Stimulated activated CD8-positive, alpha-beta memory T cell treated with anti-CD3 and anti-CD28 coated beads, Interleukin-7, amount 100 ng/mL, for 1 hour (primary cell): Measurements from ENCODE around the gene SLC26A11.
A peak's percentile ranks its signal among the peaks of the same experiment; 100 is the strongest.

Experiments used
- DNase-seq, 2 donors: peaks; one replicate each; pipeline ENCODE4 v3.0.0-alpha.2; 2020; ENCODE audit warnings: low read depth in 2 of 2

The SLC26A11 gene

GRCh38 chr17:80217703-80218362 lies 2.4 kb upstream of the SLC26A11 start:
- no peak for DNase-seq

DNA sequence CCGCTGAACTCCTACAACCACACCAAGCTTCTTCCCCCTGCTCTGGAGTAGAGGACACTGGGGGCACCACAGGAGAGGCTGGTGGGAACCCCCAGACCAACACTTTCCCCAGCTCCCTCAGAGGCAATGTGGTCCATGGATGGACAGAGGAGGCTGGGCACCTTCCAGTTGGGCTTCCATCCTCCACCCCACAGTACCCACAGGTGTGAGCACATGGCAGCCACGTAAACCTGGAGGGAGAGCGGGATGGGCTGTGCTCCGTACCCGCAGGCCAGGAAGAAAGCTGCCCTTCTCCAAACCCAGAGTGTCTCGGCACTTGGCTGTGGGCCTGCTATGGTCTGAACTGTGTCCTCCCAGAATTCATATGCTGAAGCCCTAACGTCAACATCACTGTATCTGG lies 1.8 kb upstream of the SLC26A11 start:
- no peak for DNase-seq

DNA sequence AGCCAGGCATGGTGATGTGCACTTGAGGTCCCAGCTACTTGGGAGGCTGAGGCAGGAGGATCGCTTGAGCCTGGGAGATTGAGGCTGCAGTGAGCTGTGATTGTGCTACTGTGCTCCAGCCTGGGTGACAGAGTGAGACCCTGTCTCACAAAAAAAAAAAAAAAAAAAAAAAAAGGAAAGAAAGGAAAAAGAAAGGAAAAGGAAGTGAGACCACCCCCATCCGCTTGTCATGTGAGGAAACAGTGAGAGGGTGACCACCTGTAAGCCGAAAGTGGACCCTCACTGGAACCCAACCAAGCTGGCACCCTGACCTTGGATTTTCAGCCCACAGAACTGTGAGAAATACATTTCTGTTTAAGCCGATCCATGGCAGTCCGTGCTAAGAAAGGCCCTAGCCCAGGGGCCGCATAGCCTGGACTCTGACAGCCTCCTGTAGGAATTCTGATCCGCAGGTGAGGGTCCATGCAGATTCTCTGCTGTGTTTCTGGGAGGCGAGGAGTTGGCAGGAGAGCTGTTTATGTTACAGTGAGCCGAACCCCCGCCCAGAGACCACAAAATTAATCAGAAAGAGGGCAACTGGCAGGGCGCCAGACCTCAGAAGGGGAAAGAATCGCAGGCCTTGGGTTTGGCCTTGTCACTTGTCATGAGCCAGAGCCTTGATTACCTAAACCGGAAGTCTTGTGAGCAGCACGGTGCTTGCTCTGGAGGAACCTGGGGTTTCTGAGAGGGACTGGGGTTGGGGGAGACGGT lies 1.0 kb upstream of the SLC26A11 start:
- peak; percentile 90 to 91 for DNase-seq

GRCh38 chr17:80219763-80220053 lies 519 bp upstream of the SLC26A11 start:
- DNase-seq = no peak

DNA sequence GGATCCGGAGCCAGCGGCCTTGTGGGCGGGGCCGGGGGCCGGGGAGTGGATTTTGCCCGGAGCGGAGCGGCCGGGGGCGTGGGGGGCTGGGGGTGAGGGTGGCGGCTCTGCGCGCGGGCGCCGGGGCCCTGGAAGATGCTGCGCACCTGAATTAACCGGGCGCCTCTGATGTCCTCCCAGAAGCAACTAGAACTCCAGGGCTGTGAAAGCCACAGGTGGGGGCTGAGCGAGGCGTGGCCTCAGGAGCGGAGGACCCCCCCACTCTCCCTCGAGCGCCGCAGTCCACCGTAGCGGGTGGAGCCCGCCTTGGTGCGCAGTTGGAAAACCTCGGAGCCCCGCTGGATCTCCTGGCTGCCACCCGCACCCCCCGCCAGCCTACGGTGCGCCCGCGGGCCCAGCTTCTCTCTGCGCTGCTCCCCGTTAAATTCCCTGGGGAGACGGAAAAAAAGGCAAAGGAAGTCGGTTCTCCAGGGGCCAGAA lies 549 bp downstream of the SLC26A11 start:
- no peak for DNase-seq

- no peak for DNase-seq
Observed at GRCh38 chr17:80221351-80222105, 1.3 kb downstream of the SLC26A11 start.

GRCh38 chr17:80222376-80223141 lies 2.3 kb downstream of the SLC26A11 start:
- no peak for DNase-seq

- DNase-seq = no peak
Observed at GRCh38 chr17:80223142-80223815, 3.1 kb downstream of the SLC26A11 start.

GRCh38 chr17:80223838-80224497 lies 3.7 kb downstream of the SLC26A11 start:
- no peak for DNase-seq

GRCh38 chr17:80224683-80225082 lies 4.5 kb downstream of the SLC26A11 start:
- no peak for DNase-seq

DNA sequence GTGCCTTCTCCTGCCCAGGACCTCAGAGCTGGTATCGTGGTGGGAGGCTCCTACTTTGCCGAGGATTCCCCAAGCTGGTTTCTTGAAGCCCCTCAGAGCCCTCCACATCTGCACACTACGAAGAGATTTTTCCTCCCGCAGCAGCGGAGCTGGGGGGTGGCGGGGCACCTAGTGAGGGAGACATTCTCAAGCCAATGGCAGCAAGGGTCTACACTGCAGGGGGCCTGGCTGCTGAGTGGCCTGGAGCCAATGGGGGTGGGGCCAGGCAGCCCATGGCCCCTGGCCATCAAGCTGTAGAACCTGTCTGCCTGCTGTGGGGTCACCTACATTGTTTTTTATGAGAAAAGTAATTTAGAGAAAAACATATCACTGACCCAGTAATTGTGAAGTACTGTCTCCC lies 5.0 kb downstream of the SLC26A11 start:
- DNase-seq = no peak

DNA sequence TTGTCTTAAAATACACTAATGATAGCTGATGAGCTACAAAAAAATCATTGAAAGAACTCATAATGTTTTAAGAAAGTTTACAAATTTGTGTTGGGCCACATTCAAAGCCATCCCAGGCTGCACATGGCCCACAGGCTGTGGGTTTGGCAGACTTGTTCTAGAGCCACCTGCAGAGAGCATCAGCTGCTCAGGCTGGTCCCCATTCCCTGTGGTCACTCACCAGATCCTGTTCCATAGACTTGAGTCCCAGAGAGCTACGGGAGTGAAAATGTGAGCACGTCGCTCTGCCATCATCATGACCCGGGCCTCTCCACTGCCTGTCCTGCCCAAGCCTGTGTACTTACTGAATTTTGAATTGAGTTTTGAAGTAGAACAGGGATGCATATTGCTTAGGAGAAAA lies 6.9 kb downstream of the SLC26A11 start:
- DNase-seq = no peak

- no peak for DNase-seq
Observed at GRCh38 chr17:80227666-80228065, 7.4 kb downstream of the SLC26A11 start.

- no peak for DNase-seq
Observed at GRCh38 chr17:80228477-80228876, 8.2 kb downstream of the SLC26A11 start.

- DNase-seq = no peak
Observed at GRCh38 chr17:80229011-80229410, 8.8 kb downstream of the SLC26A11 start.

GRCh38 chr17:80232438-80232837 lies 12.2 kb downstream of the SLC26A11 start:
- DNase-seq = no peak

- DNase-seq = no peak
Observed at GRCh38 chr17:80233202-80233601, 13.0 kb downstream of the SLC26A11 start.

GRCh38 chr17:80236911-80237310 lies 16.7 kb downstream of the SLC26A11 start:
- no peak for DNase-seq

DNA sequence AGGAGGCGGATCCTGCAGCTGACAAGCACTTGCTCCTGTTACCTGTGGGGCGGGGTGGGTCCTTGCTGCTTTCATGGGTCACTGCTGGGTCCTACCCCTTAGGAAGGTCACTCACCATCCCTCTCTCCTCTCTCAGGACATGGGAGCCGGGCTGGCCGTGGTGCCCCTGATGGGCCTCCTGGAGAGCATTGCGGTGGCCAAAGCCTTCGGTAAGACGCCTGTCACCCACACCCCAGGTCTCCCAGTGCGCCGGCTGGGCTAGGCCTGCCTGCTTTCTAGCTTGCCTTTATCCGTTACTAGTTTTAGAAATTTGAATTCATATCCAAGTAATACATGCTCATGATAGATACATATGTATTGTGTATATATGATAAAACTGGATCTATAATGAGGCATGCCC lies 17.2 kb downstream of the SLC26A11 start:
- no peak for DNase-seq

DNA sequence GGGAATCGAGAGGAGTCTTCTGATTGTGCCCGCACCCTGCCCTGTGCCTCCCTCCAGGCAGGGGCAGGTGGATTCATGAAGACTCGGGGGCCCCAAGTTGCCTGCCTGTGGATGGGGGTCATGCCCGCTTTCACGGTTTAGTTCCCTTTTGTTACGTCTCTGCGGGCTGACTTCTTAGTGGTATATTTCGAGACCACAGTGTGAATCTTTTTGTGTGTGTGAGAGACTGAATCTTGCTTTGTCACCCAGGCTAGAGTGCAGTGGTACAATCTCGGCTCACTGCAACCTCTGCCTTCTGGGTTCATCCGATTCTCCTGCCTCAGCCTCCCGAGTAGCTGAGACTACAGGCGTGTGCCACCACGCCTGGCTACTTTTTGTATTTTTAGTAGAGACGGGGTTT lies 22.3 kb downstream of the SLC26A11 start:
- no peak for DNase-seq
